Sigmoid colon (tissue), 3 donors: ENCODE data around the gene SLC66A1.

ENCODE experiments used
- CTCF ChIP-seq, 4 experiments: fragments of 450-650 bp in 3 of 4; fragments of 200-600 bp in 1 of 4; IDR thresholded peaks; one replicate each; pipeline ENCODE4 v1.5.1; 2016 to 2019; ENCODE audit warnings: antibody characterized with exemption in 4 of 4, mild to moderate bottlenecking in 3 of 4, moderate library complexity in 2 of 4
- POLR2A ChIP-seq, 2 donors: fragments of 450-650 bp; IDR thresholded peaks; one replicate each; pipeline ENCODE4 v1.6.1; 2016; ENCODE audit warnings: antibody characterized with exemption in 2 of 2, mild to moderate bottlenecking in 2 of 2, moderate library complexity in 2 of 2

- TF ChIP-seq POLR2A (IDR thresholded peaks at IDR 0.05) (no peak), CTCF (IDR thresholded peaks at IDR 0.05) (no peak)
Observed at GRCh38 chr1:19372136-19372514, 60.0 kb downstream of the SLC66A1 start.
